ENCODE data around the gene RPL5. TPM values are rescaled to one million over a fixed set of nuclear protein-coding genes. Genes with fewer than 3 reads are reported as not detected.
A peak's percentile ranks its signal among the peaks of the same experiment; 100 is the strongest.

RPL5 gene
- total RNA-seq, 1 donor = 920 TPM

- no peak overlapping the region for H3K4me3 ChIP-seq (ENCODE audit: low read depth, low read length)
- DNase-seq (ENCODE audit: low read depth) = peak; percentile 84
- peak; percentile 94 for TF ChIP-seq CTCF (IDR thresholded peaks at IDR 0.05; ENCODE audit: insufficient read depth, low read depth, low read length)
Measured at GRCh38 chr1:92858564-92859399, 26.9 kb downstream of the RPL5 start.

- DNase-seq (ENCODE audit: low read depth) = no peak
Measured at GRCh38 chr1:92859400-92860039, 27.7 kb downstream of the RPL5 start.

GRCh38 chr1:92862605-92863004 lies 30.8 kb downstream of the RPL5 start:
- no peak for DNase-seq (ENCODE audit: low read depth)
- TF ChIP-seq CTCF (IDR thresholded peaks at IDR 0.05; ENCODE audit: insufficient read depth, low read depth, low read length) = no peak
- H3K4me3 ChIP-seq (ENCODE audit: low read depth, low read length) = no peak overlapping the region

More at GRCh38 chr1:92859400-92860039, 27.7 kb downstream of the RPL5 start:
- no peak for TF ChIP-seq CTCF (IDR thresholded peaks at IDR 0.05; ENCODE audit: insufficient read depth, low read depth, low read length)
- H3K4me3 ChIP-seq (ENCODE audit: low read depth, low read length) = no peak overlapping the region

- no peak for DNase-seq (ENCODE audit: low read depth)
- no peak for TF ChIP-seq CTCF (IDR thresholded peaks at IDR 0.05; ENCODE audit: insufficient read depth, low read depth, low read length)
- no peak overlapping the region for H3K4me3 ChIP-seq (ENCODE audit: low read depth, low read length)
Measured at GRCh38 chr1:92864131-92864530, 32.3 kb downstream of the RPL5 start.

- TF ChIP-seq CTCF (IDR thresholded peaks at IDR 0.05; ENCODE audit: insufficient read depth, low read depth, low read length) = no peak
- DNase-seq (ENCODE audit: low read depth) = no peak
- H3K4me3 ChIP-seq (ENCODE audit: low read depth, low read length) = no peak overlapping the region
Measured at GRCh38 chr1:92870591-92870990, 38.8 kb downstream of the RPL5 start.

GRCh38 chr1:92872719-92873118 lies 40.9 kb downstream of the RPL5 start:
- DNase-seq (ENCODE audit: low read depth) = no peak
- TF ChIP-seq CTCF (IDR thresholded peaks at IDR 0.05; ENCODE audit: insufficient read depth, low read depth, low read length) = no peak
- H3K4me3 ChIP-seq (ENCODE audit: low read depth, low read length) = no peak overlapping the region

Data from fibroblast of villous mesenchyme (primary cell).